HCT116 (cell line): Measurements from ENCODE around the gene AUTS2. TPM values are rescaled to one million over a fixed set of nuclear protein-coding genes. Genes with fewer than 3 reads are reported as not detected.

Experiments used
- ATAC-seq: fragments of 200-7000 bp; cut with Tn5 transposase; 2 replicates; pipeline ENCODE4 v1.9.1; 2020; ENCODE audit warnings: mild to moderate bottlenecking, moderate library complexity
- BruUV-seq: library from RNA; stranded (reverse); fragments of 400-500 nt; replicated peaks from 2 replicates; lab custom pipeline; 2021; lab: Mats Ljungman, UMichigan
- CTCF ChIA-PET: fragments of 300-600 bp; sonication (Branson Sonifier 250); formaldehyde crosslinking; loops from one replicate; lab custom pipeline; 2021; ENCODE audit warnings: antibody characterized with exemption; lab: Charles Lee
- POLR2A ChIA-PET: fragments of 300-600, 350-600 bp; sonication (Branson Sonifier 250); formaldehyde crosslinking; loops from one replicate; lab custom pipeline; 2021; ENCODE audit warnings: antibody characterized with exemption; lab: Charles Lee
- RAD21 ChIA-PET, 2 experiments: fragments of 300-600 bp; sonication (Branson Sonifier 250); formaldehyde crosslinking; loops; one replicate each; lab custom pipeline; 2023; ENCODE audit warnings: low total read pairs in 2 of 2; ENCODE audit not compliant: uncharacterized antibody in 2 of 2, unreplicated experiment in 2 of 2, low non-redundant PET in 1 of 2; lab: Charles Lee
- DNase-seq: peaks from one replicate; pipeline ENCODE4 v3.0.0-alpha.2; 2010; ENCODE audit warnings: low read depth, low spot score
- H2AFZ ChIP-seq: fragments of 200-600 bp; shearing (Covaris generic), sonication (generic); 2 replicates; pipeline ENCODE4 v1.6.1; 2017; ENCODE audit warnings: low read depth, mixed run types, mixed read lengths, antibody characterized with exemption, low read length; ENCODE audit not compliant: poor library complexity, severe bottlenecking
- H3K27ac ChIP-seq: 2 replicates; pipeline ENCODE4 v1.5.1; 2012; ENCODE audit warnings: low read depth, low read length
- H3K27me3 ChIP-seq: fragments of 200-600 bp; sonication (generic); 2 replicates; pipeline ENCODE4 v1.6.1; 2016; ENCODE audit warnings: mixed run types, low read length, mixed read lengths; ENCODE audit not compliant: insufficient read depth
- H3K36me3 ChIP-seq, 2 experiments: fragments of 200-500 bp in 1 of 2; fragments of 200-600 bp in 1 of 2; sonication (Bioruptor generic) in 1 of 2; sonication (generic) in 1 of 2; 2 replicates each; pipeline versions ENCODE4 v1.5.1 to v1.6.1; 2014 to 2016; ENCODE audit warnings: low read length in 2 of 2, inconsistent platforms in 1 of 2, mixed read lengths in 1 of 2, mixed run types in 1 of 2; ENCODE audit not compliant: insufficient read depth in 2 of 2, control insufficient read depth in 1 of 2
- H3K4me1 ChIP-seq, 2 experiments: fragments of 200-600 bp in 1 of 2; sonication (generic) in 1 of 2; 2 replicates each; pipeline versions ENCODE4 v1.5.1 to v1.6.1; 2012 to 2017; ENCODE audit warnings: low read length in 2 of 2, inconsistent platforms in 1 of 2, mild to moderate bottlenecking in 1 of 2, mixed read lengths in 1 of 2, mixed run types in 1 of 2, moderate library complexity in 1 of 2; ENCODE audit not compliant: insufficient read depth in 2 of 2, control insufficient read depth in 1 of 2
- H3K4me2 ChIP-seq: fragments of 200-600 bp; sonication (generic); 2 replicates; pipeline ENCODE4 v1.6.1; 2017; ENCODE audit warnings: mixed run types, low read length, mixed read lengths
- H3K4me3 ChIP-seq, 2 experiments: fragments of 200-600 bp in 1 of 2; sonication (generic) in 1 of 2; replicated peaks in 1 of 2; 2 replicates each; pipeline ENCODE4 v1.5.1; 2011 to 2016; ENCODE audit warnings: low read length in 2 of 2, control low read depth in 1 of 2, low read depth in 1 of 2, mild to moderate bottlenecking in 1 of 2, mixed read lengths in 1 of 2, mixed run types in 1 of 2
- H3K79me2 ChIP-seq: fragments of 200-600 bp; sonication (generic); 2 replicates; pipeline ENCODE4 v1.6.1; 2017; ENCODE audit warnings: mild to moderate bottlenecking, mixed run types, low read length, moderate library complexity, mixed read lengths; ENCODE audit not compliant: insufficient read depth
- H3K9ac ChIP-seq: fragments of 200-600 bp; sonication (generic); 2 replicates; pipeline ENCODE4 v1.6.1; 2016; ENCODE audit warnings: low read length, mixed read lengths
- H3K9me2 ChIP-seq: fragments of 200-600 bp; sonication (generic), shearing (Covaris generic); 2 replicates; pipeline ENCODE4 v1.6.1; 2017; ENCODE audit warnings: mixed run types, mild to moderate bottlenecking, moderate library complexity; ENCODE audit not compliant: insufficient read depth
- H3K9me3 ChIP-seq, 2 experiments: fragments of 200-500 bp in 1 of 2; fragments of 200-600 bp in 1 of 2; sonication (Bioruptor generic) in 1 of 2; sonication (generic) in 1 of 2; 2 replicates each; pipeline ENCODE4 v1.6.1; 2014 to 2017; ENCODE audit warnings: low read length in 2 of 2, mixed read lengths in 2 of 2, inconsistent platforms in 1 of 2, low read depth in 1 of 2, mild to moderate bottlenecking in 1 of 2, mixed run types in 1 of 2, moderate library complexity in 1 of 2; ENCODE audit not compliant: control insufficient read depth in 1 of 2, insufficient read depth in 1 of 2
- H4K20me1 ChIP-seq: fragments of 200-600 bp; sonication (generic), shearing (Covaris generic); 2 replicates; pipeline ENCODE4 v1.6.1; 2017; ENCODE audit warnings: mixed run types, mild to moderate bottlenecking, moderate library complexity; ENCODE audit not compliant: insufficient read depth
- CEBPB ChIP-seq: IDR thresholded peaks from 2 replicates; pipeline ENCODE4 v1.6.1; 2012; ENCODE audit warnings: low read depth
- ELF1 ChIP-seq: IDR thresholded peaks from 2 replicates; pipeline ENCODE4 v1.6.1; 2012; ENCODE audit warnings: low read depth, borderline replicate concordance
- EZH2 ChIP-seq: fragments of 200-600 bp; sonication (generic); IDR thresholded peaks from 2 replicates; pipeline ENCODE4 v1.6.1; 2017; ENCODE audit warnings: antibody characterized with exemption, mixed run types
- FOSL1 ChIP-seq: IDR thresholded peaks from 2 replicates; pipeline ENCODE4 v1.6.1; 2012; ENCODE audit warnings: low read depth
- POLR2A ChIP-seq: IDR thresholded peaks from 2 replicates; pipeline ENCODE4 v1.7.0; 2011; ENCODE audit warnings: borderline replicate concordance; ENCODE audit not compliant: insufficient read depth, insufficient read length; ENCODE audit errors: extremely low read depth
- POLR2AphosphoS5 ChIP-seq: IDR thresholded peaks from 2 replicates; pipeline ENCODE4 v1.6.1; 2011; ENCODE audit warnings: mild to moderate bottlenecking, low read depth, low read length, moderate library complexity
- RAD21 ChIP-seq: IDR thresholded peaks from 2 replicates; pipeline ENCODE4 v1.6.1; 2012; ENCODE audit warnings: low read depth, mild to moderate bottlenecking
- SIN3A ChIP-seq: IDR thresholded peaks from 2 replicates; pipeline ENCODE4 v1.6.1; 2012; ENCODE audit warnings: low read depth
- SP1 ChIP-seq: IDR thresholded peaks from 2 replicates; pipeline ENCODE4 v1.6.1; 2012; ENCODE audit warnings: low read depth
- SRF ChIP-seq: IDR thresholded peaks from 2 replicates; pipeline ENCODE4 v1.6.1; 2012; ENCODE audit warnings: low read depth
- TCF7L2 ChIP-seq: IDR thresholded peaks from 2 replicates; pipeline ENCODE4 v1.7.0; 2011; ENCODE audit warnings: borderline replicate concordance, inconsistent platforms; ENCODE audit not compliant: insufficient read depth, insufficient read length; ENCODE audit errors: extremely low read depth
- ZFX ChIP-seq: fragments of 450-650 bp; IDR thresholded peaks from 2 replicates; pipeline ENCODE4 v1.6.1; 2017
- intact Hi-C: fragments of 100-400 bp; cut with micrococcal nuclease; formaldehyde crosslinking; loops from 2 replicates; pipeline ENCODE4 v1.10.0; 2022
- total RNA-seq: library from RNA; stranded (reverse); gene quantifications from one replicate; pipeline ENCODE4 v1.2.1, GENCODE V29; 2021; ENCODE audit not compliant: unreplicated experiment
- TF ChIP-seq, protein P1 (sequence below): IDR thresholded peaks from 2 replicates; pipeline ENCODE4 v1.6.1; 2012
- TF ChIP-seq, protein P2 (sequence below), 3 experiments: fragments of 200-600 bp in 1 of 3; sonication (generic) in 1 of 3; IDR thresholded peaks in 2 of 3; conservative IDR thresholded peaks in 1 of 3; 2 replicates each; pipeline ENCODE4 v1.5.1; 2012 to 2017; ENCODE audit warnings: low read depth in 2 of 3, low read length in 2 of 3, antibody characterized with exemption in 1 of 3, borderline replicate concordance in 1 of 3, control low read depth in 1 of 3, mild to moderate bottlenecking in 1 of 3, mixed read lengths in 1 of 3, mixed run types in 1 of 3, moderate library complexity in 1 of 3; ENCODE audit not compliant: insufficient read depth in 1 of 3

Gene AUTS2
- total RNA-seq, 1 experiment from 2014 or later: 0.93 TPM

DNA sequence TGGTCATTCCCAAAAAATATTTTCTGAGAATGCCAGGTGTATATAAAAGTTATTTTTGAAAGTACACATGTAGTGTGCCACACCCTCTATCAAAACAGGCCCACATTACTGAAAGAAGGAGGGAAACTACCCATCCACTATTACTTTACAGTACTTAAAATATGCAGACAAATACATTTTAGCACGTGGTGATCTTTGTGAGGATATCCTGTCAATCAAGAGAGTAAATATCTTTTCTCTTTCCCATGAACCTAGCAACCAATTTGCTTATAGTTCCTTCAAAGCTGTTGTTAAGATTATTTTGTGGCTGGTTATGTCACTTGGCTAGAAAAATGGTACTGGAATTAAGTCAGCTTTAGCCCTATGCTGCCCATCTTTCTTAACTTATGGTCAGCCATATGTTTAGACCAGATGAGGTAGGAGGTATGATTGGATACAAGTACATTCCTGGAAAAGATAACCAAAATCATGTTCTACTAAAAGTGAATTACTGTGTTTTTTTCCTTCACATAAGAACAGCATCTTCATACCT, 70.1 kb downstream of the AUTS2 start:
- H2AFZ ChIP-seq: no peak overlapping the region
- DNase-seq (no peak), ATAC-seq (no peak)
- no peak overlapping the region for H3K27ac ChIP-seq
- BruUV-seq: no TSS peak
- H3K4me1 ChIP-seq: no peaks in the 10 kb centered on the region
- no peak overlapping the region for H3K9ac ChIP-seq
- H3K36me3 ChIP-seq: no peaks in the 10 kb centered on the region
- ChIA-PET CTCF (no interaction called here), RAD21 (no interaction called here), POLR2A (no interaction called here)
- no peaks in the 10 kb centered on the region for H3K27me3 ChIP-seq
- intact Hi-C loops: no loop called here
- H3K9me2 ChIP-seq: no peaks in the 10 kb centered on the region
- no peaks in the 10 kb centered on the region for H4K20me1 ChIP-seq
- TF ChIP-seq SRF (no peak), TCF7L2 (no peak), SP1 (no peak), RAD21 (no peak), SIN3A (no peak), CEBPB (no peak), ZFX (no peak), ELF1 (no peak), EZH2 (no peak), FOSL1 (no peak), POLR2A (no peak), POLR2AphosphoS5 (no peak)
- TF ChIP-seq, protein P1, sequence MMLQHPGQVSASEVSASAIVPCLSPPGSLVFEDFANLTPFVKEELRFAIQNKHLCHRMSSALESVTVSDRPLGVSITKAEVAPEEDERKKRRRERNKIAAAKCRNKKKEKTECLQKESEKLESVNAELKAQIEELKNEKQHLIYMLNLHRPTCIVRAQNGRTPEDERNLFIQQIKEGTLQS: no peak
- TF ChIP-seq, protein P2, sequence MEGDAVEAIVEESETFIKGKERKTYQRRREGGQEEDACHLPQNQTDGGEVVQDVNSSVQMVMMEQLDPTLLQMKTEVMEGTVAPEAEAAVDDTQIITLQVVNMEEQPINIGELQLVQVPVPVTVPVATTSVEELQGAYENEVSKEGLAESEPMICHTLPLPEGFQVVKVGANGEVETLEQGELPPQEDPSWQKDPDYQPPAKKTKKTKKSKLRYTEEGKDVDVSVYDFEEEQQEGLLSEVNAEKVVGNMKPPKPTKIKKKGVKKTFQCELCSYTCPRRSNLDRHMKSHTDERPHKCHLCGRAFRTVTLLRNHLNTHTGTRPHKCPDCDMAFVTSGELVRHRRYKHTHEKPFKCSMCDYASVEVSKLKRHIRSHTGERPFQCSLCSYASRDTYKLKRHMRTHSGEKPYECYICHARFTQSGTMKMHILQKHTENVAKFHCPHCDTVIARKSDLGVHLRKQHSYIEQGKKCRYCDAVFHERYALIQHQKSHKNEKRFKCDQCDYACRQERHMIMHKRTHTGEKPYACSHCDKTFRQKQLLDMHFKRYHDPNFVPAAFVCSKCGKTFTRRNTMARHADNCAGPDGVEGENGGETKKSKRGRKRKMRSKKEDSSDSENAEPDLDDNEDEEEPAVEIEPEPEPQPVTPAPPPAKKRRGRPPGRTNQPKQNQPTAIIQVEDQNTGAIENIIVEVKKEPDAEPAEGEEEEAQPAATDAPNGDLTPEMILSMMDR (IDR thresholded peaks at IDR 0.05 in 2 of 3, conservative IDR thresholded peaks at IDR 0.05 in 1 of 3; ENCODE audit: borderline replicate concordance in 1 of 3, insufficient read depth in 1 of 3, low read depth in 2 of 3, low read length in 2 of 3): no peak
- H3K4me3 ChIP-seq: no peak overlapping the region
- peaks cover 9 to 35% of the 10 kb centered on the region in 2 experiments; a peak in 2 of 4 replicates for H3K9me3 ChIP-seq
- H3K79me2 ChIP-seq: no peaks in the 10 kb centered on the region
- H3K4me2 ChIP-seq: no peak overlapping the region
